HG03342 (cell line): Measurements from ENCODE around the gene GMFB.
"Not testable (repeated sequence)": the region's sequence is repeated elsewhere in the genome, so short reads cannot be mapped to it uniquely, and the experiment has no call there.

ENCODE experiments used
- ATAC-seq: cut with Tn5 transposase; IDR thresholded peaks from one replicate; pipeline ENCODE4 v1.9.1; 2021; ENCODE audit warnings: mild to moderate bottlenecking, moderate library complexity; ENCODE audit not compliant: unreplicated experiment

The GMFB gene

DNA sequence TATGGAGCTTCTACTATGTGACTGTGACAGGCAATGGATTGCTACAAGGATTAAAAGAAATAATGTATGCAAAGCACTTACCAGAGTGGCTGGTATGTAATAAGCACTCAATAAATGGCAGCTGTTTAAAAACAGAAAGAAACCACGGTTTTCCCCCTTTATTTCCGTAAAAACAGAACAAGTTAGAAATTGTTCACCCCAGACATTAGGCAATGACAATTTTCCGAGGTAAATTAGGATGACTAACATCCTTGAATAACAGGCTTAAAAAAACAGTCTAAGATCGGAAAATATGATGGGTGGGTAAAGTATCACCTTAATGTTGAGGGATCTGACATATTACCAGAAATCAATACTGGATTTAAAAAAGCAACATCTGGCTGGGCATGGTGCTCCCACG is 26.7 kb downstream of the GMFB start:
- ATAC-seq = no peak

DNA sequence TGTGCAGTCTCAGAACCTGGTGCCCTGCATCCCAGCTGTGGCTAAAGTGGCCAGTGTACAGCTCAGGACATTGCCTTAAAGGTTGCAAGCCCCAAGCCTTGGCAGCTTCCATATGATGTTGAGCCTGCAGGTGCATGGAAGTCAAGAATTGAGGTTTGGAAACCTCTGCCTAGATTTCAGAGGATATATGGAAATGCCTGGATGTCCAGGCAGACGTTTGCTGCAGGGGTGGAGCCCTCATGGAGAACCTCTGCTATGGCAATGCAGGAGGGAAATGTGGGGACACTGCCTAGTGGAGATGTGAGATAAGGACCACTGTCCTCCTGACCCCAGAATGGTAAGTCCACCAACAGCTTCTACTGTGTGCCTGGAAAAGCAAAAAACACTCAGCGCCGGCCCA is 29.7 kb downstream of the GMFB start:
- no peak for ATAC-seq

DNA sequence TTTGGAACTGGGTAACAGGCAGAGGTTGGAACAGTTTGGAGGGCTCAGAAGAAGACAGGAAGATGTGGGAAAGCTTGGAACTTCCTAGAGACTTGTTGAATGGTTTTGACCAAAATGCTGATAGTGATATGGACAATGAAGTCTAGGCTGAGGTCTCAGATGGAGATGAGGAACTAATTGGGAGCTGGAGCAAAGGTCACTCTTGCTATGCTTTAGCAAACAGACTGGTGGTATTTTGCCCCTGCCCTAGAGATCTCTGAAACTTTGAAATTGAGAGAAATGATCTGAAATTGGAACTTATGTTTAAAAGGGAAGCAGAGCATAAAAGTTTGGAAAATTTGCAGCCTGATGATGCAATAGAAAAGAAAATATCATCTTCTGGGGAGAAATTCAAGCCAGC is 30.2 kb downstream of the GMFB start:
- ATAC-seq = not testable (repeated sequence)

DNA sequence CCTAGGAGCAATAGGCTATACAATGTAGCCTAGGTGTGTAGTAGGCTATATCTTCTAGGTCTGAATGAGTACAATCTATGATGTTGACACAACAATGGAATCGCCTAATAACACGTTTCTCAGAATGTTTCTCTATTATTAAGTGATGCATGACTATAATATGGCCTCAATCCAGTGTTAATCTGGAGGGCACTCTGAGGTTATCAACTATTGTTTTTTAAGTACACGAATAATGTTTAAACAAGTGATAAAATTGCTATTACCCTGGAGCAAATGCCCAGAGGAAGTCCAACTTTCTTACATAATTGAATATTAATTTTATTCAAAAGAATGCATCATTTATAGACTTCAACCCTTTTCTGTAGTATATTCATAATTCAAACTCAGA is 31.2 kb downstream of the GMFB start:
- ATAC-seq = no peak

DNA sequence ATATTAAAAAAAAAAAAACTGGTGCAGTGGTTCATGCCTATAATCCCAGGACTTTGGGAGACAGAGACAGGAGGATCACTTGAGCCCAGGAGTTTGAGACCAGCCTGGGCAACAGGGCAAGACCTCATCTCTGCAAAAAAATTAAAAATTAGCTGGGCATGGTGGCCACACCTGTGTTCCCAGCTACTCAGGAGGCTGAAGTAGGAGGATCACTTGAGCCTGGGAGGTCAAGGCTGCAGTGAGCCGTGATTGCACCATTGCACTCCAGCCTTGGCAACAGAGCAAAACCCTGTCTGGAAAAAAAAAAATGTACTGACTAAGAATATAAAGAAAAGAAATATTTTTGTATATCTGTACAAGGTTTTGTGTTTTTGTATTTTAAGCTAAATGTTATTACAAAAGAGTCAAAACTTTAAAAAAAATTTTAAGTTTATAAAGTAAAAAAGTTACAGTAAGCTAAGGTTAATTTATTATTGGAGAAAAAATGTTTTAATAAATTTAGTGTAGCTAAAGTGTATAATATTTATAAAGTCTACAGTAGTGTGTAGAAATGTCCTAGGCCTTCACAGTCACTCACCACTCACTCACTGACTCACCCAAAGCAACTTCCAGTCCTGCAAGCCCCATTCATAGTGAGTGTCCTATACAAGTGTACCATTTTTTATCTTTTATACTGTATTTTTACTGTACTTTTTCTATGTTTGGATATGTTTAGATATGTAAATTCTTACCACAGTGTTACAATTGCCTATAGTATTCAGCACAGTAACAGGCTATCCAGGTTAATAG is 31.8 kb downstream of the GMFB start:
- ATAC-seq = not testable (repeated sequence)

DNA sequence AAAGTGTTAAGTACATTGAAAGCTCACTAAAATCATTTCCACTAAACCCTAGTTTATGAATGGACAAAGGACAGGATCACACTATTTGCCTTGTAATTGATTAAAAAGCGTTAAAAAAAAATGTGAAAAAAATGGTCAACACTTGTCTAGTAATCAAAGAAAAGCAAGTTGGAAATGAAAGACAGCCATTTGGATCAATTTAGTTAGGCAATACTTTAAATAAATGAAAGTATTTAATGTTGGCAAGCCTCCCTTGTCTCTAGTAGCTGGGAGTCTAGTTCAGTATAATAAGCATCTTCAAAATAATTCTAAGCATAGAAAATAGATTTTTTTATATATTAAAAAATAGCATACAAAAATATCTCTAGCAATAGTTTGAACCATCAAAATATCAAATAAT is 33.4 kb downstream of the GMFB start:
- ATAC-seq = no peak

DNA sequence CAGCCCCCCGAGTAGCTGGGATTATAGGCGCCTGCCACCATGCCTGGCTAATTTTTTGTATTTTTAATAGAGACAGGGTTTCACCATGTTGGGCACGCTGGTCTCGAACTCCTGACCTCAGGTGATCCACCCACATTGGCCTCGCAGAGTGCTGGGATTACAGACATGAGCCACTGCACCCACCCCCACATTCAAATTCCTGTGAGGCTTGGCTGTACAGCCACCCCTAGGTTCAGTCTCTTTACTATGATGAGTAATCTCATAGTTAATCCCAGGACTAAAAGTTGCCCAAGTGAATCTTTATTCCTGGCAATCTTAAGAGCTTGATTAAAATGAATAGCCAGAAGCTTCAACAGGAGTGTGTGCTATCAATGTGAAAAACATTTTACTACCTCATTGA is 34.8 kb downstream of the GMFB start:
- not testable (repeated sequence) for ATAC-seq

DNA sequence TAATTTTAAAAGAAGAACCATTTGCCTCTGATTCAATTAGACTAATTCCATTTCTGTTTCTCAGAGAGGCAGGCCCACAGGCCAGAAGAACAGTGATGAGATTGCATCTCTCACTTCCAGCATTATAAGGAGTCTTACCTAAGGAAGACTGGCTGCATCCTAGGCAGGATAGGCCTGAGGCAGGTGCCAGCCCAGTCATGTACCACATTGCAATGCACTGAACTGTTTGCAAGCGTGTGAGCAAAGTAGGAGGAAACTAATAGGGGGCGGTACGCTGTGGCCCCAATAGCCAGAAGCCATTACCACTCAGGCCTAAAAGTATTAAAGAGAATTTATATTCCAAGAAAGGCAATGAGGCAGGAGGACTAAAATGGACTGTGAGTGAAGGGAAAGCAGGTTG is 35.5 kb downstream of the GMFB start:
- no peak for ATAC-seq

DNA sequence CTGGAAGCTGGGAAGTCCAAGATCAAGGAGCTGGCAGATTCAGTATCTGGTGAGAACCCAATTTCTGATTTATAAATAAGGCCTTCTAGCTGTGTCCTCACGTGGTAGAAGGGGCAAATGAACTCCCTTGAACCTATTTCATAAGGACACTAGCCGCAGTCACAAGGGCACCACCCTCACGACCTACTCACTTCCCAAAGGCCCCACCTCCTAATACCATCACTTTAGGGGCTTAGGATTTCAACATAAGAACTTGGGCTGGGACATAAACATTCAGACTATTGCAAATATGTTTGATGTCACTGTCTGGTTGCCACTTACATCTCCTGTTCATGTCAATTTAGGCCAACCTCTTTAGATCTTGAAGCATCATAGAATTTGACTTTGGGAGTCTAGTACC is 36.8 kb downstream of the GMFB start:
- no peak for ATAC-seq

DNA sequence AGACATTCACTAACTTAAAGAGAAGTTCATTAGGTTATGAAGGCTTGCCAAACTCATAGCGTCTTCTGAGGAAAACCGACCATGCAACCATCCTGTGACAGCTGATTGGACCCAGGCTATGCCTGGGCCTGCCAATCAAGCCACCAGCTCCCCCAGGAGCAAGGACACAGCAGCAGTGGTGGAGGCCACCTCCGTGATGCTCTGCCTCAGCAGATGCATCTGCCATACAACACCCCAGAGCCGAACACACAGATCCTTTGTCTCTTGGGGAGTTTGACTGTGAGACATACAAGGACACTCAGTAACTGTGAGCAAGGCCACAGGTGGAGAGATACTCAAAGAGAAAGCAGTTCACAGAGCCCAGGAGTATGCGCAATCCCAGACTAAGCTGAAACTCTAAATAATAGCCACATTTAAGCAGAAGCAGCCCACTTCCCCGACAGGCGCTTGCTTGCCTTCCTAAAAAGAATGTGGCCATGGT is 37.6 kb downstream of the GMFB start:
- no peak for ATAC-seq

DNA sequence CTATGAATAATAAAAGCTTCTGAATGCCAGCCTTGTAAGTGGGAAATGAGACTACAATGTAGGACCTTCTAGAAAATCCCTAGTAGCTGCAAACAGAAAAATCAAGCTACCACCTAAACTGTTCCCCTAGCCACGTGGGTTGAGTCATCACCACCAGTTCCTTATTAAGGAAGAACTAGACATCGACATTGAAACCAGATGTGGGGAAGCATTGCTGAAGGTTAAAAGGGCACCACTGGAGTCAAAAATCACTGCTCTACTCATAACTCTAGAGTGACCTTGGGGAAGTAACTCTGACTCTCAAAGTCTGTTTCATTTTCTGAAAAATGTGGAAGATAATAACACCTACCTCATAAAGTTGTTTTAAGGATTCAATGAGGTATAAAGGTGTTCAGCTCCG is 38.2 kb downstream of the GMFB start:
- no peak for ATAC-seq

DNA sequence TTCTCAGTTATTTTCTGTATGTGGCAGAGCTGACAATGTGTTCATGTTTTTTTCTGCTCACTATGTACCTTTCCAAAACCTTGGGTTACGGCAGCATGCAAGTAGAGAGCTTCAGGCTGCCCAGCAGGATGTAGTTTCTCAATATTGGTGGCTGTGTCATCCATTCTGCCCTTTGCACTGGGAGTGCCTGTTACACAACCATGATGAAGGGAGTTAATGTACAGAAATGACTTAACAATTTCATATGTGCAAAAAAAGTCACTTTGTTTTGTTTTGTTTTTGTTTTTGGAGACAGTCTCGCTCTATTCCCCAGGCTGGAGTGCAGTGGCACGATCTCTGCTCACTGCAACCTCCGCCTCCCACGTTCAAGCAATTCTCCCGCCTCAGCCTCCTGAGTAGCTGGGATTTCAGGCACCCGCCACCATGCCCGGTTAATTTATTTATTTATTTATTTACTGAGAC is 41.5 kb downstream of the GMFB start:
- no peak for ATAC-seq

DNA sequence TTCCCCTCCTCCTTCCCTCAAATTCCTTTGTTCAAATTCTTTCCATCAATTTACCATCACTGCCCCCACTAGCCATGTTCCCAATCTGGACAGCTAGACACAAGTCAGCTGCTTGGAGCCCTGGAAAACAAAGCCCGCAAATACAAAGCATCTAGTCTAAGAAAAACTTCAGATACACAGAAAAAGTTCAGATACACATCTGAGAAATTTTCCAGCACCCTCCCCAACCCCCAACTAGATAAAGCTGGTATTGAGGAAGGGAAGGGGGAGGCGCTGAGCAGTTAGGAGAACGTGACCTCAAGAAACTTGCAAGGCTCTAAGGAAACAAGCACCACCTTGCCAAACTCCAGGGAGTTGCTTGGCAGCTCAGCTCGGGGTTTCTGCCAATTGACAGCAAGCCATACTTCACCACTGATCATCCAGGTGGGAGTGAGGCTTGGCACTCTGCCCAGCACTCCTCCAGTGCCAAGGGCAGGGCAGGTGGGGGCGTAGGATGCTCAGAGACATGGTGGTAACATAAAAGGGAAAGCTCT is 42.6 kb downstream of the GMFB start:
- no peak for ATAC-seq

DNA sequence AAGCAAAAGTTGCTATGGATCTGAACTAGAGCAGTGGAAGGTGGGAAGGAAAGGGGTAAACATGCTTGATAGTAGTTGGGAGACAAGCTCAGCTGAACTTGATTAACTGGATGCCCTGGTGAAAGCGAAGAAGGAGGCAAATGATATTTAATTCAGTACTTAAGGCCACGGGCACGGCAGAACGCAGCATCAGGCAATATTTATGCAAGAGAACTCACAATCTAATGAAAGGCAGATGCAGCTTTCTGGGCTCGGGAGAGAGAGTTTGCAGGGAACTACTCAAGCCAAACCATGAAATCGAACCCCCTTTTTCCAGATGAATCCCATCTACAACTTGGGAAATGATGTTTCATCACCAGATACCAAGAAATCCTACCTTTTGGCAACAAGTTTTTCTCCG is 44.1 kb downstream of the GMFB start:
- no peak for ATAC-seq

DNA sequence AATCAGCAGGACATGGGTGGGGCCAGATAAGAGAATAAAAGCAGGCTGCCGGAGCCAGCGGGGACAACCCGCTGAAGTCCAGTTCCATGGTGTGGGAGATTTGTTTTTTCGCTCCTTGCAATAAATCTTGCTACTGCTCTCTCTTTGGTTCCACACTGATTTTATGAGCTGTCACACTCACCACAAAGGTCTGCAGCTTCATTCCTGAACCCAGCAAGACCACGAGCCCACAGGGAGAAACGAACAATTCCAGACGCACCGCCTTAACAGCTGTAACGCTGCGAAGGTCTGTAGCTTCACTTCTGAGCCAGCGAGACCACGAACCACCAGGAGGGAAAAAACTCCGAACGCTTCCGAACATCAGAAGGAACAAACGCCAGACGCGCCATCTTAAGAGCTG is 44.8 kb downstream of the GMFB start:
- no peak for ATAC-seq

DNA sequence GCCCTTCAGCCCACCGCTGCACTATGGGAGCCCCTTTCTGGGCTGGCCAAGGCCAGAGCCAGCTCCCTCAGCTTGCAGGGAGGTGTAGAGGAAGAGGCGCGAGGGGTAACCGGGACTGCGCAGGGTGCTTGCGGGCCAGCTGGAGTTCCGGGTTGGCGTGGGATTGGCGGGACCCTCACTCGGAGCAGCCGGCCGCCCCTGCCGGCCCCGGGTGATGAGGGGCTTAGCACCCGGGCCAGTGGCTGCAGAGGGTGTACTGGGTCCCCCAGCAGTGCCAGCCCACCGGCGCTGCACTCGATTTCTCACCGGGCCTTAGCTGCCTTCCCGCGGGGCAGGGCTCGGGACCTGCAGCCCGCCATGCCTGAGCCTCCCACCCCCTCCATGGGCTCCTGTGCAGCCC is 45.8 kb downstream of the GMFB start:
- ATAC-seq = not testable (repeated sequence)

DNA sequence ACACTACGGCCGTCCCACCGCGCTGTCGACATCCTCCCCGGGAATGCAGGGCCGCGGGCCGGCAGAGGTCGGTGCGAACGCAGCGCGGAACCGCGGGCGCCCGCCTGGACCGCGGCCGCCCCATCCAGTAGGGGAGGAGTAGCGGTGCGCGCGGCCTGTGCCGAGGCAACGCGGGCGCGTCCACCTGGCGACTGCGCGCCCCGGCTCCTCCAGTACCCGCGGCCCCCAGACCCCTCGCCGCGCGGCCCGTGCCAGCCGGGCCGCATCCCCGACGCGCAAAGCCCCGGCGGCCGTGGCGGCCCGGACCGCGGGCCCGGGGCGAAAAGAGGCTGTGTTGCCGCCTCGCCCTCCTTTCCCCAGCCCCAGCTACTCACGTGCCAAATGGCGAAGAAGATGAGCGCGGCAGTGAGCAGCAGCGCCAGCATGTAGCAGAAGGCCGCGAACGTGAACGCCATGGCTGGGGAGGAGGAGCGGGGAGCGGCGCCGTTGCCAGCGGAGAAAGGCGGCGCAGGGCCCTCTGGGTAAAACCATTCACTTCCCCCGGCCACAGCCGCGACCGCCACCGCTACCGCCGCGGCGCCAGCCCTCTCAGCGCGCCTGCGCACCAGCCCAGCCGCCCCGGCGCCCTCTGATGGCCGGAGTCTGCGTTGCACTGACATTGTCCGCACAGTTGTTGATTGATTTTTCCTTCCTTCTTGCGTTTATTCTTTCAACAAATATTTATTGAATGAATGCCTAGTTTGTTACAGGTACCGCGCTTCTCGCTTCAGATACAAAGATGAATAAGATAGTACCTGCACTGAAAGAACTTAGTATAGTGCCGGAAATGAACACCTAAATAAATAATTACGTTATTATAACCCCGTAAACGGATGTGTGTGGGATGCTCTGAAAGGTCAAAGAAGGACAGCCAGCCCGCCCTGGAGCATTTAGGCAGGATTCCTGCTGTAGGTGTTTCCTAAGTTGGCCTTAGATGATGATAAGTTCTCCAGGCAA is 47.6 kb downstream of the GMFB start, which contains the start of gene CNIH1:
Gene CNIH1 (minus strand): TSS at position 502 of the 996 bp plus-strand sequence. CDS start 47 bp downstream, at position 455.
- peak; percentile 94 for ATAC-seq

DNA sequence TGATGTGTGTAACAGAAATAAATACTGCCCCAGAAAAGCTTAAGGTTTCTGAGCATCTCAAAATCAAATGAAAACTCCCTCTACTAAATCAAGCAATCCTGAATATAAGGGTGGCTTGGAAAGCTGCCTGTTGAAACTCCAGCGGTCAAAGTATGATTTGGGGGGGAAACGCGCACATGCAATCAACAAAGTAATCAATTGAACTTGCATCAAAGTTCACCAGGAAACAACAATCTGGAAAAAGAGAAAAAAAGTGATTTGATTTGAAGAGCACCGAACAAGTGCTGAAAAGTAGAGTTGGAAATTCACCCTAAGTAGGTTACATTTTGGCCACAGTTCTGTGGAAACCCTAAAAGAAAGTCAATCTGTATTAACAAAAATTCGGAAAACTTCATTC is 48.3 kb downstream of the GMFB start:
- ATAC-seq = no peak

DNA sequence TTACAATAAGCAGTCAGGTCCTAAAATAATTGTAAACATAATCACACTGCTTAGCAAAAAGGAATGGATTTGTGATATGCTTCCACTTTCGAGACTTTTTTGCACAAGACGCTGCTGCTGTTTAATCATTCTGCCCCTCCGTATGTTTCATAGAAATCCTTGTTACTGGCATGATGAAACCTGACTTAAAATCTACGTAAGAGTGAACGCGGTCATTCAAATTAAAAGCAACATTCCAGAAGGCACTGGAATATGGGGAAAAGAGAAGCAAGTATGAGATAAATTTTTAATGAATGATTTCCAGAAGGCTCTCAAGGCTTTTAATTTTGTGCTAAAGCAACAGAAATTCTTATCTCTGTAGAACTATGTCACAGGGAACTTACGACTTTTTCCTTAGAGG is 48.7 kb downstream of the GMFB start:
- no peak for ATAC-seq

DNA sequence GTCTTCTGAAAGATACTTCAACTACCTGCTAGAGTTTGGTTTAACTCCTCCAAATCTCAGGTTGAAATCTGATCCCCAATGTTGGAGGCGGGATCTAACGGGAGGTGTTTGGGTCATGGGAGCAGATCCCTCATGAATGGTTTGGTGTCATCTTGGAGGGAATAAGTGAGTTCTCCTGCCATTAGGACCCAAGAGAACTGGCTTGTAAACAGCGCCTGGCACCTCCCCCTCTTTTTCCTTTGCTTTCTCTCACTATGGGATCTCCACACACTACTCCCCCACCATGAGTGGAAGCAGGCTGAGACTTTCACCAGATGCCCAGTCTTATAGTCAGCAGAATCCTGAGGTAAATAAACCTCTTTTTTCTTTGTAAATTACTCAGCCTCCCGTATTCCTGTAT is 50.1 kb downstream of the GMFB start:
- ATAC-seq = no peak

DNA sequence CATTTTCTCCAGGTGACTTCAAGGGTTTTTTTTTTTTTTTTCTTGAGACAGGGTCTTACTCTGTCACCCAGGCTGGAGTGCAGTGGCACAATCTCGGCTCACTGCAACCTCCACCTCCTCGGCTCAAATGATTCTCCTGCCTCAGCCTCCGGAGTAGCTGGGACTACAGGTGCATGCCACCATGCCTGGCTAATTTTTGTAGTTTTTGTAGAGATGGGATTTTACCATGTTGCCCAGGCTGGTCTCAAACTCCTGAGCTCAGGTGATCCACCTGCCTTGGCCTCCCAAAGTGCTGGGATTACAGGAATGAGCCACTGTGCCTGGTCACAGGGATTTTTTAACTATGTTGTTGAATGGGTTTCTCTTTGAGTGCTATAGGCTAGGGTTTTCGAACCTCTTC is 50.8 kb downstream of the GMFB start:
- ATAC-seq = not testable (repeated sequence)
